ENCODE results near the gene MRPS22. TPM values are rescaled to one million over a fixed set of nuclear protein-coding genes. Genes with fewer than 3 reads are reported as not detected.

Gene MRPS22
- total and polyA plus RNA-seq, 9 of the 15 experiments (the other 6 are each of a cell fraction or from before 2014, with no cell fraction given) = 148 to 397 (median 229) TPM

- TF ChIP-seq DEAF1 (CRISPR knock-in tag; IDR thresholded peaks at IDR 0.05) (no peak), ZNF561 (CRISPR knock-in tag; conservative IDR thresholded peaks at IDR 0.05) (no peak), DIDO1 (tag; IDR thresholded peaks at IDR 0.05; ENCODE audit: low read depth) (peak; percentile 21; the same call in 1 of the 2 replicates), CC2D1A (IDR thresholded peaks at IDR 0.05) (no peak), ZFP91 (CRISPR knock-in tag; IDR thresholded peaks at IDR 0.05) (peak; percentile 61; the same call in 1 of the 2 replicates), TRIM25 (IDR thresholded peaks at IDR 0.05; ENCODE audit: borderline replicate concordance) (no peak), THAP12 (CRISPR knock-in tag; IDR thresholded peaks at IDR 0.05) (0 out of 2 replicates have a peak, but pooled peaks have one; percentile 25), STAT5A (IDR thresholded peaks at IDR 0.05; ENCODE audit: borderline replicate concordance, low read length) (no peak), XRCC3 (IDR thresholded peaks at IDR 0.05) (no peak), ZNF232 (CRISPR knock-in tag; IDR thresholded peaks at IDR 0.05) (peak; percentile 38; the same call in 1 of the 2 replicates), MAFG (tag; conservative IDR thresholded peaks at IDR 0.05) (no peak), PTBP1 (IDR thresholded peaks at IDR 0.05; ENCODE audit: low read depth, low read length) (0 out of 2 replicates have a peak, but pooled peaks have one; percentile 32), GATAD2A (IDR thresholded peaks at IDR 0.05) (no peak), ZSCAN32 (CRISPR knock-in tag; IDR thresholded peaks at IDR 0.05) (no peak), MAX (CRISPR knock-in tag; IDR thresholded peaks at IDR 0.05) (peak; percentile 24; the same call in 1 of the 2 replicates), SMAD1 (IDR thresholded peaks at IDR 0.05; ENCODE audit: low read depth, low read length, partially characterized antibody) (no peak), SMARCA5 (IDR thresholded peaks at IDR 0.05) (no peak), JUND (IDR thresholded peaks at IDR 0.05; ENCODE audit: borderline replicate concordance, low read depth, low read length) (peak; percentile 32; the same call in 1 of the 2 replicates), JUND (tag; IDR thresholded peaks at IDR 0.05; ENCODE audit: borderline replicate concordance, low read depth, low read length) (no peak; the same call in 2 of the 3 replicates), ZKSCAN3 (CRISPR knock-in tag; IDR thresholded peaks at IDR 0.05) (no peak)
Observed at GRCh38 chr3:139343895-139344856, at the start of gene MRPS22 (continued).
